SW 1271 (cell line): Measurements from ENCODE around the gene GRAMD2B.
"Not testable (repeated sequence)": the region's sequence is repeated elsewhere in the genome, so short reads cannot be mapped to it uniquely, and the experiment has no call there.

Experiments
- DNase-seq, 2 experiments: peaks; one replicate each; lab custom pipeline; 2025; lab: John Stamatoyannopoulos, UW

GRAMD2B gene

GRCh38 chr5:126449751-126450271 lies 26.6 kb downstream of the GRAMD2B start:
- DNase-seq = no peak

DNA sequence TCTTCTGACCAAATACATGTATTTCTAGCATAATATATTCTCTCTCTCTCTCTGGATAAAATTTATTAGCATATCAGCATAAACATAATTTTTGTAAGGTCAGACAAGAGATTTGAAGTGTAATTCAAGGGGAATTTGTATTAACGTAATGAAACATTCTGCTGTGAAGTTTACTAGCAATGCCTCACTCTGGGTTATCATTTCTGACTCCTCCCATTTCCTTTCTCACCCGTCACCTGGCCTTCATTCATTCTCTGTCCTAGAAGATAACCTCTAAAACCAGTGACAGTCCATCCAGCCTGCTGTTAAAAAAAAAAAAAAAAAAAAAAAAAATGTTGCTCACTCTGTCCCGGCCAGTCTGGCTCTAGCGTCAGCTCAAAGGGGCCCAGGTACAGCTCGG lies 27.1 kb downstream of the GRAMD2B start:
- no peak for DNase-seq

DNA sequence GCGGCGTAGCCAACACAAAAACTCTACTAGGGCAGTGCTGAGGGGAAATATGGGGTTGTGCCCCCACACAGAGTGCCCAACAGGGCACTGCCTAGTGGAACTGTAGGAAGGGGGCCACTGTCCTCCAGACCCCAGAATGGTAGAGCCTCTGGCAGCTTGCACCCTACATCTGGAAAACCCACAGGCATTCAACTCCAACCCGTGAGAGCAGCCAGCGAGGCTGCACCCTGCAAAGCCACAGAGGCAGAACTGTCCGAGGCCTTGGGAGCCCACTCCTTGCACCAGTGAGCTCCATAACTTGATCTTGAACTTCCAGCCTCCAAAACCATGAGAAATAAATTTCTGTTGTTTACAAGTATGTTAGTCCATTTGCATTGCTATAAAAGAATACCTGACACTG lies 27.7 kb downstream of the GRAMD2B start:
- DNase-seq = no peak

- no peak for DNase-seq
Observed at GRCh38 chr5:126452477-126452876, 29.3 kb downstream of the GRAMD2B start.

DNA sequence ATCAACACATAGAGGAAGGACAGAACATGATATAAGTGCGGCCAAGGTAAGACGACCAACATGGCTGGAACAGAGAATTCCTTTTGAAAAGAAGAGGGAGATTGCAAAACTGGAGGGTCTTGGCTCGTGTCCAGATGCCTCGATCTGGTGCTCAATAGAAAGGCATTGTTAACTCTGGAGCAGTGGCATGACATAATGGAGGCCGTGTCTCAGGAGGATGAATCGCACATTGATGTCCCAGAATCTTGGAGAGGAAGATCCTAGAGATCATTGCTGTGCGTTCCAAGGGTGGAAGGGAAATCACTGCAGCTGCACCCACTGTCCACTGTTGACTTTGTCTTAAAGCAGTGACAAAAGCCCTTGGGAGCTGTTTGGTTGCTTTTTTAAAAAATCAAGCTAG lies 30.9 kb downstream of the GRAMD2B start:
- DNase-seq = no peak

DNA sequence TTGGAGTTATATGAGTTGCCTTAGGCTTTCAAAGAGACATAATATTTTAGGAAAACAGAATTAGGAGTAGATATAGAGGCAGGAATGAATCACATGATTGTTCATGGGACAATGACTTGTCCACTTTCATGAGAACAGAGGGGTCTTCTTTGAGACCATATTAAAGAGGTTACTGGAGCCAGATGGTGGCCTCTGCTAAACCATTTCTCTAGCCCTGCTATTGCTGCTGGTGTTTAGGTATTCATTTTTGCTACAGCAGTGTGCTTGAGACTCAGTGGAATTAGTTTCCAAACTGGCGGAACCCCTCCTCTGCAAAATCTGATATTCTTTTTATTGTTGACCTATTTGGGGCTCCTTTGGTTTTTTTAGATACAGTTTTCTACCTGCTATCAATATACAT lies 31.3 kb downstream of the GRAMD2B start:
- no peak for DNase-seq

- DNase-seq = no peak
Observed at GRCh38 chr5:126455264-126455663, 32.1 kb downstream of the GRAMD2B start.

DNA sequence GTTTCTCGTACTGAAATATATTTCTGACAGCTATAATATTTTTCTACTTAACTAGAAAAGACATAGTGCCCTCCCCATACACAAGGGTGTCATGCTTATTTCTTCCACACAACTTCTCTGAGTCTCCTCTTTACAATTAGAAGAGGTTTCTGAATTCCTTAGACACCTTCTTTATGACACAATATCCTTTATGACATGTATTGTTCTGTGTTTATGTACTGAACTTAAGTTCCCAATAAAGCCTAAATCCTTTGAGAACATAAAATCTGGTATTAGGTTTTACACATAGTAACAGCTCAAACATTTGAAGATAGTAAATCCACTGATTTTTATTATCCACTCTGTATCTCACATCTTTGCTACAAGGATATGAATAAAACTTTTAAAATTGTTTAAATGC lies 32.5 kb downstream of the GRAMD2B start:
- no peak for DNase-seq

GRCh38 chr5:126456217-126456820 lies 33.1 kb downstream of the GRAMD2B start:
- DNase-seq = no peak

DNA sequence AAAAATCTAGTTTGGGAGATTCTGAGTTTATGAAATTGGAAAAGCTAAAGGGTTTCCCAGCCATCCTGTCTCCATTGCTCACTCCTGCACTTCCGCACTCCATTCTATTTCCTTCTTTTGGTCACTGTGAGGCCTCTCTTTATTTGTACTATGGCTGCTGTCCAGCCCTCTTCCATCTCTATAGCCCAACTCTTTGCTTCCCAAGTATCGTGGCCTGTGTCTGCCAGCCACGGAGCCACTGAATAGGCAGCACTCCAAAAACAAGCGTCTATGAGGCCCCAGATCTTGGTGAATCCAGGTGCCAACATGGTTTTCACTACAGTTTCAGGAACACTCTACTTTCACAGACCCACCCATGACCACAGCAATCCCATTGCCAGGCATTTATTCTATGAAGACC lies 37.2 kb downstream of the GRAMD2B start:
- DNase-seq = no peak

GRCh38 chr5:126460977-126461376 lies 37.8 kb downstream of the GRAMD2B start:
- DNase-seq = no peak

DNA sequence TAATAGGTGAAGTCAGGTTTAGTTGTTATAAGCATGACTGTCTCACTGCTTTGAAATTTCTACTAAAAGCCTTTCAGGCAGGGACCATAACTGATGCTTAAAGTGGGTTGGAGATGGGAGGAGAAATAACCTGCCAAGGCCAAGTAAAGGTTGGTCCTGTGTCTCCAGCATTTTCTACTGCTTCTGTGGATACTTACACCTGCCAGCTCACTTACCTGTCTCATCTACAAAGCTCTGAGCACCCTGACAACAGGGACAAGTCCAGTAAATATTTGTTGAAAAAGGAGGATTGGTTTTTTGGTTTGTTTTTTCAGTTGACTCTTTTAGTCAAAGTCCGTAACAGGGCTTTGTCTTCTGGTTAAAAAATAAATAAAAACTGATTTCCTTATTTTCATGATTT lies 38.6 kb downstream of the GRAMD2B start:
- no peak for DNase-seq

DNA sequence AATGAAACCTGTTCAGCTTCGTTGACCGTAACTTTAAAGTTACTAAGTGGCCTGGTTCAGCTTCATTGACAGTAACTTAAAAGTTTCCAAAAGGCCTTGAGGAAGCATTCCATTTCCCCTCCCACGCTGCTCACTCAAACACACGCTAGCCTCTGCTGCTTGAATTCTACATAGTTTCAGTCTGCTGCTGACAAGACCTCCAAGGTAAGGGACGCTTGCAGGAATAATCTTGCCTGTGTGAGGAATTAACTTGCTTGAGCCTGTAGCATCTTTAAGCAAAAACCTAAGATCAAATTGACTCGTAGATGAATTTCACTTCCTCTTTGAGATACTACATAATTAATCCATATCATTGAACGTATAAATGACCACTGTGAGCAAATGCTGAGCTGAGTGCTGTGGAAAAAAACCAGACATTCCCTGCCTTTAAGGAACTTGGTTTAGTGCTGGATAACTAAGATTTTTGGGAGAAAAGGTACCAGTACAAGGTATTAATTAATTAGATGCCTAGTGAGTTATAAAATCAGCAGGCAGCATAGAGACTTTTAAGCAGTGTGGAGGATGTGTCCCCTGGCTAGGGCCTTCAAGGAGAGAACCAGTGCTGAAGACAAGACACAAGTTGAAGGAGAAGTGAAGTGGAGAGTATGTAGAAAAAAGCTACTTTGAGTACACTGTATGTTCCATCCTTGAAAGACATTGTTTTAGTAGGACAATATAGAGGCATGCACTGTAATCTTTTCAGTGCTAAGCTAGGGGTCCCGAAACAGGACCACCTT lies 39.2 kb downstream of the GRAMD2B start:
- no peak for DNase-seq

- DNase-seq = no peak
Observed at GRCh38 chr5:126464016-126464415, 40.8 kb downstream of the GRAMD2B start.

DNA sequence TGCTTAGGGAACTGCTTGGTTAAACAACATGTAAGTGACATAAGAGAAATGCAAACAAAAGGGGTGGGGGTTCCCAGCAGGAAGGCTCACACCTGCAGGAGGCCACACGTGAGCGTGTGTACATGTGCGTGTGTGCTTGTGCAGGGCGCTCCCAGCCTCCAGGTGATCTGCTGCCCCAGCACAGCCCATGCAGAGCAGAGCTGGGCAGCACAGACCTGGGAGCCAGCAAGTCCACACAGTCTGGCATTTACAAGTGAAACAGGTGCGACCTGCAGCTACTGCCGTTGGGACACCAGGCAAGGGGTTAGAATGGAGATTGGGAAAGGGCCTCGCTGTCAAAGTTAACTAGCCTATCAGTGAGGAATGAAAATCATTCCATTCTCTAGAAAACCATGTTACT lies 41.8 kb downstream of the GRAMD2B start:
- DNase-seq = no peak

GRCh38 chr5:126468091-126468490 lies 44.9 kb downstream of the GRAMD2B start:
- no peak for DNase-seq

DNA sequence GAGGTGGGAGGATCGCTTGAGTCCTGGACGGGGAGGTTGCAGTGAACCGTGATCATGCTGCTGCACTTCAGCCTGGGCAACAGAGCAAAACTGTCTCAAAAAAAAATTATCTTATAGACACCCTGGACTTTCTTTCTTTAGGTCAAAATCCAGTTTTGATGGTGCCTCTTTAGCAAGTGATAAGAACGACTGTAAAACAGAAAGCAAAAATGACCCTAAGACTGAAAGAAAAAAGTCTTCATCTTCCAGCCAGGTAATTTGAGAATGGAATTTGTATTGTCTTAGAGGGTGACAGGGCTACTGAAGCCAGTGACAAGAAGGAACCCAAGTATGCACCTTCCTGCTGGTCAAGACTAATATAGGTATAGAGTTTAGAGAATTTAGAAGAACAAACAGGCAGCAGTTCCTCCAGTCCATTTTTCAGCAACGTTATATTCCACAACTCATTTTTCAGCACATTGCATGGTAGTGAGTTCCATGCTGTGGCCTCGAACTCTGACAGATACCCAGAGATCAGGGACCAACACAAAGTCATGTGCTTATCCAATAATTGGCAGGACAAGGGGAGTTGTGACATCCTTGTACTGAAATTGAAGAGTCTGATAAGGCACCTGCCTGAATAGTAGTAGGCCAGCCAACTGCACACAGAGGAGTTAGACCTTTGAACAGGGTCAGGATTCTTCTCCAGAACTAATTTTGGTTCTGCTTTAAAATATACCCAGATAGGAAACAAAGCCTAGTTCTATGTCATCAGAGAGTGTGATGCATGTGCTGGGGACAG lies 46.5 kb downstream of the GRAMD2B start:
- no peak for DNase-seq

GRCh38 chr5:126470529-126470928 lies 47.3 kb downstream of the GRAMD2B start:
- not testable (repeated sequence) for DNase-seq

GRCh38 chr5:126471247-126471646 lies 48.0 kb downstream of the GRAMD2B start:
- no peak for DNase-seq

DNA sequence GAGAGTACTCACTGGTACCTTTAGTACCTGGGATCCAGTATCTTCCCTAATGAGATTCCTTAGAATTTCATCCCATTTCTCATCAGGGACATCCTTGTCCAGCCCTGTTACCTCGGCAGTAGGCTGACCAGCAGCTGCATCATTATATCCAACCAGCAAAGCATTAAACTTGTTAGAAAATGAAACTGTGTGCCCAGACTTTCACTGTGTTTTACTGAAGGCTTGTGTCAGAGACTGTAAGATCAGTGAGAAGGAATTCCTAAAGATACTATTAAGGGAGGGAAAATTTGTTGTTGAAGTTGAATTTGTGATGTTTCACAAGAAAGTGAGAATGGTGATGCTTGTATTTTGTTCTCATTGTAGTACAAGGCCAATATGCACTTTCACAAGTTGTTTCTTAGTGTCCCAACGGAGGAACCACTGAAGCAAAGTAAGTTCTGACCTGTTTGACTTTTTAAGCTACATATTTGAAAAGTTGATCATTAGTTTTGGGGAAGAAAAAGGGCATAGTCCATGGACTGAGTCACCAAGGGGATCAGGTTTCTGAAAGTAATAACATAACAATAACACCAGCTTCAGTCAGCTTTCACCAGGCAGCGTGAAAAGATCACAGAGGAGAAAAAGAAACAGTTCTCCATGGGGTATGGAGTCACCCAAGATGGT lies 48.8 kb downstream of the GRAMD2B start:
- DNase-seq = no peak

GRCh38 chr5:126472538-126472889 lies 49.3 kb downstream of the GRAMD2B start:
- no peak for DNase-seq
